Neural progenitor cell (in vitro differentiated cells): ENCODE measurements around the gene IKBKG. TPM values are rescaled to one million over a fixed set of nuclear protein-coding genes. Genes with fewer than 3 reads are reported as not detected.

Source experiments
- DNase-seq: peaks from one replicate; pipeline ENCODE4 v3.0.0-alpha.2; 2016; ENCODE audit warnings: low spot score
- H2AFZ ChIP-seq: fragments of 200-600 bp; sonication (generic); replicated peaks from 2 replicates; pipeline ENCODE4 v1.6.1; 2016; ENCODE audit warnings: antibody characterized with exemption
- H3F3A ChIP-seq: fragments of 200-600 bp; sonication (generic); 2 replicates; pipeline ENCODE4 v1.6.1; 2016; ENCODE audit warnings: antibody characterized with exemption, low read depth
- H3K27ac ChIP-seq: fragments of 200-600 bp; sonication (generic); 2 replicates; pipeline ENCODE4 v1.5.1; 2016; ENCODE audit warnings: mild to moderate bottlenecking
- H3K27me3 ChIP-seq: fragments of 200-600 bp; sonication (generic); 2 replicates; pipeline ENCODE4 v1.6.1; 2016; ENCODE audit warnings: mild to moderate bottlenecking, moderate library complexity
- H3K36me3 ChIP-seq: fragments of 200-600 bp; sonication (generic); 2 replicates; pipeline ENCODE4 v1.5.1; 2016
- H3K4me1 ChIP-seq: fragments of 200-600 bp; sonication (generic); 2 replicates; pipeline ENCODE4 v1.6.1; 2016; ENCODE audit warnings: mixed run types
- H3K4me2 ChIP-seq: fragments of 200-600 bp; sonication (generic); 2 replicates; pipeline ENCODE4 v1.6.1; 2016
- H3K4me3 ChIP-seq: fragments of 200-600 bp; sonication (generic); 2 replicates; pipeline ENCODE4 v1.5.1; 2016
- H3K79me2 ChIP-seq: fragments of 200-600 bp; sonication (generic); 2 replicates; pipeline ENCODE4 v1.6.1; 2016; ENCODE audit warnings: low read depth
- H3K9ac ChIP-seq: fragments of 200-600 bp; sonication (generic); 2 replicates; pipeline ENCODE4 v1.6.1; 2016
- H3K9me3 ChIP-seq: fragments of 200-600 bp; sonication (generic); 2 replicates; pipeline ENCODE4 v1.5.1; 2016; ENCODE audit warnings: low read depth
- H4K20me1 ChIP-seq: fragments of 200-600 bp; sonication (generic); 2 replicates; pipeline ENCODE4 v1.6.1; 2016; ENCODE audit warnings: low read depth
- H3K27ac Mint-ChIP-seq: 3 replicates; pipeline ENCODE4 v1.8.0; 2021; ENCODE audit warnings: mixed read lengths
- H3K27me3 Mint-ChIP-seq: 2 replicates; pipeline ENCODE4 v1.8.0; 2022; ENCODE audit warnings: low read depth, mild to moderate bottlenecking, inconsistent platforms, moderate library complexity, mixed read lengths; ENCODE audit not compliant: insufficient read depth
- H3K36me3 Mint-ChIP-seq: 3 replicates; pipeline ENCODE4 v1.8.0; 2021; ENCODE audit warnings: mixed read lengths
- H3K4me1 Mint-ChIP-seq: 3 replicates; pipeline ENCODE4 v1.8.0; 2021; ENCODE audit warnings: mixed read lengths
- H3K4me3 Mint-ChIP-seq: 3 replicates; pipeline ENCODE4 v1.8.0; 2021; ENCODE audit warnings: mild to moderate bottlenecking, moderate library complexity, mixed read lengths
- H3K9me3 Mint-ChIP-seq: 3 replicates; pipeline ENCODE4 v1.8.0; 2020; ENCODE audit warnings: mixed read lengths
- CTCF ChIP-seq: fragments of 200-600 bp; sonication (generic); IDR thresholded peaks from 2 replicates; pipeline ENCODE4 v1.5.1; 2017; ENCODE audit warnings: antibody characterized with exemption, mild to moderate bottlenecking
- EZH2 ChIP-seq: fragments of 200-600 bp; sonication (generic); IDR thresholded peaks from 2 replicates; pipeline ENCODE4 v1.6.1; 2017; ENCODE audit warnings: antibody characterized with exemption, mild to moderate bottlenecking, moderate library complexity
- EZH2phosphoT487 ChIP-seq: fragments of 200-600 bp; sonication (generic); IDR thresholded peaks from 2 replicates; pipeline ENCODE4 v1.6.1; 2017; ENCODE audit warnings: antibody characterized with exemption
- total RNA-seq: library from RNA; depleted of rRNA; stranded (reverse); fragments of >200 nt; gene quantifications from 2 replicates; pipeline ENCODE4 v1.2.3, GENCODE V29; 2015; ENCODE audit warnings: low replicate concordance

IKBKG gene
- total RNA-seq, 1 donor from 2014 or later: 13.2 TPM

DNA sequence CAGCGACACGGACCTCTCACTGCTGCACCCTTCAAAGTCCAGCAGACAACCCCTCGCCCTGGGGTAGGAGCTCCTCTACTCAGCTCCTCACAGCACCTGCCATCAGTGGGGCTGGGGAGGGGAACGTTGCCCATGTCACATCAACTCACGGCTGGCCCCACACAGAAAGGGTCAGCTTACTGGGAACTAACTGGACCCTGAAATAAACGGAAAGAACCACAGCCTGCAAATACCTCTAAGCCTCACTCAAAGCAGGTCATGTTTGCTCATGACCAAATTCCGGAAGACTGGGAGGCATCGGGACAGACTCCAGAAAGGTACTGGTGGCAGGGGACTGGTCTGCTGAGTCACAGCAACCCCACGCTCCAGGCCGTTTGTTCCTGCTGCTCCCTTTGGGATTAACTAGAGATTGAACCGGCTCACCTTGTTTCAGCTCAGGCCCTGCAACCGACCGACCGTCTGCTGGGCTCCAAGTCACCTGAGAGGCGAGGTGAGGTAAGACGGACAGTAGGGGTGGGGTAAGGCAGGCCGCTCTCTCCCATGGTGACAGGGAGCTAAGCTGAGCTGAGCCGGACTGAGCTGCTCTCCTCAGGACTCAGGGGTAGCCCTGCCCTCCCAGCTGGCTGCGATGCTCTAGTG lies 6.4 kb upstream of the IKBKG start:
- Histone ChIP-seq H4K20me1 (no peaks in the 10 kb centered on the region), H3K9me3 (no peaks in the 10 kb centered on the region), H3K79me2 (peaks cover 2% of the 10 kb centered on the region), H2AFZ (no peak overlapping the region), H3K9ac (no peak overlapping the region), H3K27ac (no peak overlapping the region), H3F3A (no peaks in the 10 kb centered on the region), H3K27me3 (no peaks in the 10 kb centered on the region), H3K36me3 (no peaks in the 10 kb centered on the region), H3K4me2 (no peak overlapping the region), H3K4me3 (no peak overlapping the region), H3K4me1 (no peaks in the 10 kb centered on the region)
- H3K27ac Mint-ChIP-seq: no peak overlapping the region
- peaks cover 7% of the 10 kb centered on the region for H3K27me3 Mint-ChIP-seq
- H3K9me3 Mint-ChIP-seq: peaks cover 14% of the 10 kb centered on the region
- no peak for TF ChIP-seq EZH2phosphoT487
- TF ChIP-seq EZH2: no peak
- TF ChIP-seq CTCF: no peak
- DNase-seq: no peak
- no peak overlapping the region for H3K4me3 Mint-ChIP-seq
- H3K36me3 Mint-ChIP-seq: peaks cover 7% of the 10 kb centered on the region
- H3K4me1 Mint-ChIP-seq: peaks cover 4% of the 10 kb centered on the region

DNA sequence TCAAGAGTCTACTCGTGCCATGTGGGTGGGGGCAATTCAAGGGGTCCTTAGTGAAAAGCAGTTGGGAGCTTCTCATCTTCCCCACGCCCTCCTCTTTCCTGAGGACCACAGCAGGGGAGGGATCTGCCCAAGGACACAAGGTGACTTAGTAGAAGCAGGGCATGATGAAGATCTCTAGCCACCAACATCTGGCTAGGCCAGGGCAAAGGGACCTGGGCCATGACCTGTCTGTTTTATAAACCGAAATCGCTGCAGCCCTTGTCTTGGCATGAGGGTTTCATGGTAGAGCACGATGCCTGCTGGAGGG lies 5.9 kb upstream of the IKBKG start:
- Mint-ChIP-seq H3K27ac (no peak overlapping the region), H3K9me3 (peaks cover 18% of the 10 kb centered on the region), H3K36me3 (peaks cover 7% of the 10 kb centered on the region), H3K4me1 (peaks cover 8% of the 10 kb centered on the region), H3K4me3 (no peak overlapping the region), H3K27me3 (peaks cover 7% of the 10 kb centered on the region)
- Histone ChIP-seq H2AFZ (no peak overlapping the region), H3K4me2 (no peak overlapping the region), H3K27me3 (no peaks in the 10 kb centered on the region), H3K27ac (no peak overlapping the region), H3K4me1 (no peaks in the 10 kb centered on the region), H3K79me2 (peaks cover 8% of the 10 kb centered on the region), H4K20me1 (no peaks in the 10 kb centered on the region), H3F3A (no peaks in the 10 kb centered on the region), H3K9ac (no peak overlapping the region), H3K4me3 (no peak overlapping the region), H3K36me3 (no peaks in the 10 kb centered on the region), H3K9me3 (no peaks in the 10 kb centered on the region)
- no peak for TF ChIP-seq CTCF
- TF ChIP-seq EZH2phosphoT487: no peak
- no peak for TF ChIP-seq EZH2
- DNase-seq: no peak

DNA sequence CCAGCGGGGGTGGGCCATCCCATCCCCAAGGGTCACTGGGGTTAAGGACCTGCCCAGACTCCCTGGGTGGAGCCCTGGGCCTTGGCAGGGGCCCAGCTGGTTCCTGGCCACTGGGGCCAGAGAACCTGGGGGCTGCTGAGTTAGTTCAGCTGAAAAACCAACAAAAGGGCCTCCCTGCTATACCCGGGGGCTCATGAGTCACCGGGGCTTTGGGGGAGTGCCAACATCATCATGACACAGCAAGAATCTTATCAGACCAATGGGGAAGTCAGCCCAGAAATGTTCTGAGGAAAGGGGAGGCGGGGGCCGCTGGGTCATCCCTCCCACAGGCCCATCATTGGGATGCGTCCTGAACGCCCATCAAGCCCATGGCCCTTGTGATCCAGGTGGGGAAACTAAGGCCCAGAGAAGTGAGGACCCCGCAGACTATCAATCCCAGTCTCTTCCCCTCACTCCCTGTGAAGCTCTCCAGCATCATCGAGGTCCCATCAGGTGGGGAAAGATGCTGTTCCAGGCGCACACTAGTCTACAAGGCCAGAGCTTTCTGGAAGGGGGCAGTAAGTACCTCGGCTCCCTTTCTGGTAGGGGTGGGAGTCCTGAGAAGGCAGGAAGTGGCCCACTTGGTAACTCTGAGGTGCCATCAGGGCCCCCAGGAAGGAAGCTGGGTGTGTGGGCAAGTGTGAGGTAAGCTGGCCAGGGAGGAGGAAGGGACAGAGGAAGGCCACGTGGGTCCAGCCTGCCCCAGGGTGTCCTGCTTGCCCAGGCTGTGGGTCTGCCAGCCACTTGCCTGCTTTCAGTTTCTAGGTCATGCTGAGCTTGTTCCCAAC lies 5.3 kb upstream of the IKBKG start:
- H4K20me1 ChIP-seq: no peaks in the 10 kb centered on the region
- H3K4me1 Mint-ChIP-seq: peaks cover 8% of the 10 kb centered on the region
- H3K36me3 ChIP-seq: no peaks in the 10 kb centered on the region
- peaks cover 8% of the 10 kb centered on the region for H3K79me2 ChIP-seq
- H2AFZ ChIP-seq: no peak overlapping the region
- H3K27me3 Mint-ChIP-seq: peaks cover 7% of the 10 kb centered on the region
- H3K27ac ChIP-seq: no peak overlapping the region
- no peaks in the 10 kb centered on the region for H3F3A ChIP-seq
- H3K9me3 ChIP-seq: no peaks in the 10 kb centered on the region
- H3K9me3 Mint-ChIP-seq: peaks cover 18% of the 10 kb centered on the region
- no peak overlapping the region for H3K27ac Mint-ChIP-seq
- no peak overlapping the region for H3K4me3 ChIP-seq
- H3K27me3 ChIP-seq: no peaks in the 10 kb centered on the region
- H3K36me3 Mint-ChIP-seq: peaks cover 7% of the 10 kb centered on the region
- no peak overlapping the region for H3K4me3 Mint-ChIP-seq
- no peaks in the 10 kb centered on the region for H3K4me1 ChIP-seq
- DNase-seq: no peak
- H3K9ac ChIP-seq: no peak overlapping the region
- no peak overlapping the region for H3K4me2 ChIP-seq
- TF ChIP-seq CTCF (no peak), EZH2 (no peak), EZH2phosphoT487 (no peak)
